Measurements from ENCODE around the gene NAA40. TPM values are rescaled to one million over a fixed set of nuclear protein-coding genes. Genes with fewer than 3 reads are reported as not detected.

Gene NAA40
- total RNA-seq, 1 experiment from 2014 or later: 44.4 TPM

- Histone ChIP-seq H4K5ac (ENCODE audit: insufficient read length, low read depth, low read length) (no peak overlapping the region), H3K4me2 (ENCODE audit: insufficient read depth, insufficient read length, low read length) (no peak overlapping the region), H4K20me1 (ENCODE audit: control insufficient read depth, insufficient read depth, insufficient read length) (no peaks in the 10 kb centered on the region), H3K9ac (ENCODE audit: extremely low read depth, insufficient read length, low read length) (no peak overlapping the region), H3K4ac (ENCODE audit: low read depth, low read length) (no peak overlapping the region), H3K9me3 (ENCODE audit: control insufficient read depth, low read depth, low read length) (no peaks in the 10 kb centered on the region), H3K4me1 (ENCODE audit: insufficient read depth, low read length) (peaks cover 3% of the 10 kb centered on the region), H2BK12ac (ENCODE audit: insufficient read length, low read depth, low read length) (no peak overlapping the region), H2BK5ac (ENCODE audit: insufficient read length, low read length) (no peak overlapping the region), H4K91ac (ENCODE audit: insufficient read length, low read depth, low read length) (no peak overlapping the region), H3T11ph (ENCODE audit: low read length) (no peak overlapping the region), H3K56ac (ENCODE audit: insufficient read length, low read depth, low read length) (no peak overlapping the region), H3K27ac (ENCODE audit: insufficient read length, low read depth, low read length) (no peak overlapping the region), H3K79me2 (ENCODE audit: insufficient read depth, low read length) (no peaks in the 10 kb centered on the region), H2BK120ac (ENCODE audit: low read depth, low read length, poor library complexity, severe bottlenecking) (no peak overlapping the region), H2BK15ac (ENCODE audit: low read depth, low read length) (no peak overlapping the region), H2BK20ac (ENCODE audit: low read depth, low read length, poor library complexity, severe bottlenecking) (no peak overlapping the region), H3K14ac (ENCODE audit: insufficient read depth, low read length) (no peak overlapping the region), H3K79me1 (ENCODE audit: insufficient read depth, low read depth, low read length, poor library complexity, severe bottlenecking) (no peaks in the 10 kb centered on the region), H3K18ac (ENCODE audit: insufficient read length, low read depth, low read length) (no peak overlapping the region), H3K23me2 (ENCODE audit: insufficient read length, low read depth, low read length, poor library complexity, severe bottlenecking) (peaks cover 17% of the 10 kb centered on the region), H2AK5ac (ENCODE audit: insufficient read length, low read length) (no peak overlapping the region), H2AFZ (ENCODE audit: low read length) (no peak overlapping the region), H3K23ac (ENCODE audit: insufficient read length, low read depth, low read length) (no peak overlapping the region), H4K8ac (replicated peaks; ENCODE audit: insufficient read length, low read depth, low read length) (no peak overlapping the region), H3K27me3 (ENCODE audit: insufficient read depth, low read length) (no peaks in the 10 kb centered on the region)
- Mint-ChIP-seq H3K27ac (peak overlapping the region in 1 of 3 experiments; percentile 16; a peak in 1 of 7 replicates), H3K9me3 (peaks cover 5% of the 10 kb centered on the region in 2 experiments; a peak in 4 of 5 replicates), H3K4me1 (peaks cover 17 to 21% of the 10 kb centered on the region in 2 experiments), H3K27me3 (ENCODE audit: low read depth) (peaks cover 47% of the 10 kb centered on the region), H3K36me3 (ENCODE audit: insufficient read depth in 1 of 3, low read depth in 3 of 3) (peaks cover 0 to 8% (median 4%) of the 10 kb centered on the region in 3 experiments; a peak in 5 of 7 replicates), H3K4me3 (no peak overlapping the region)
- no CpG with 5 or more reads among the region's 2 CpGs for WGBS (ENCODE audit: extremely low coverage, insufficient read length, low lambda C conversion rate)
- DNase-seq: no peak
- TF ChIP-seq CTCF (conservative IDR thresholded peaks at IDR 0.05): no peak
Measured at GRCh38 chr11:63922673-63923192, 16.1 kb upstream of the NAA40 start.

Data from H9 (cell line).